GM12873 (cell line): ENCODE measurements around the gene PIGA.

Experiments
- TF ChIP-seq, protein P1 (sequence below): IDR thresholded peaks from 2 replicates; pipeline ENCODE4 v1.5.1; 2012; ENCODE audit warnings: low read depth, mild to moderate bottlenecking, moderate library complexity, low read length, control low read depth; ENCODE audit not compliant: insufficient read depth; ENCODE audit errors: missing control alignments

PIGA gene

DNA sequence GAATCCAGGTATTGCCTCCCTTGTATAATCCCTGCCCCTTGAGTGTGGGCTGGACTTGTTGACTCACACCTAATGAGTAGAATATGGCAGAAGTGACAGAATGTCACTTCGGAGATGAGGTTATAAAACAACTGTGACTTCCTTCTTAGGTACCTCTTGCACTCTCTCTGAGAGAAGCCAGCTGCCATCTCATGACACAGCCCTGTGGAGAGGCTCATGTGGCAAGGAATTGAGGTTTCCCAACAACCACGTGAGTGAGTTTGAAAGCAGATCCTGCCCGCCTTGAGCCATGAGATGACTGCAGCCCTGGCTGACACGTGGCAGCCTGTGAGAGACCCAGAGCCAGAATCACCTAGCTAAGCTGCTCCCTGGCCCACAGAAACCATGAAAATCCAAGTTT lies 33.4 kb downstream of the PIGA start:
- TF ChIP-seq, protein P1, sequence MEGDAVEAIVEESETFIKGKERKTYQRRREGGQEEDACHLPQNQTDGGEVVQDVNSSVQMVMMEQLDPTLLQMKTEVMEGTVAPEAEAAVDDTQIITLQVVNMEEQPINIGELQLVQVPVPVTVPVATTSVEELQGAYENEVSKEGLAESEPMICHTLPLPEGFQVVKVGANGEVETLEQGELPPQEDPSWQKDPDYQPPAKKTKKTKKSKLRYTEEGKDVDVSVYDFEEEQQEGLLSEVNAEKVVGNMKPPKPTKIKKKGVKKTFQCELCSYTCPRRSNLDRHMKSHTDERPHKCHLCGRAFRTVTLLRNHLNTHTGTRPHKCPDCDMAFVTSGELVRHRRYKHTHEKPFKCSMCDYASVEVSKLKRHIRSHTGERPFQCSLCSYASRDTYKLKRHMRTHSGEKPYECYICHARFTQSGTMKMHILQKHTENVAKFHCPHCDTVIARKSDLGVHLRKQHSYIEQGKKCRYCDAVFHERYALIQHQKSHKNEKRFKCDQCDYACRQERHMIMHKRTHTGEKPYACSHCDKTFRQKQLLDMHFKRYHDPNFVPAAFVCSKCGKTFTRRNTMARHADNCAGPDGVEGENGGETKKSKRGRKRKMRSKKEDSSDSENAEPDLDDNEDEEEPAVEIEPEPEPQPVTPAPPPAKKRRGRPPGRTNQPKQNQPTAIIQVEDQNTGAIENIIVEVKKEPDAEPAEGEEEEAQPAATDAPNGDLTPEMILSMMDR = no peak

- TF ChIP-seq, protein P1 = peak; percentile 55
Measured at GRCh38 chrX:15299941-15300851, 35.1 kb downstream of the PIGA start.

DNA sequence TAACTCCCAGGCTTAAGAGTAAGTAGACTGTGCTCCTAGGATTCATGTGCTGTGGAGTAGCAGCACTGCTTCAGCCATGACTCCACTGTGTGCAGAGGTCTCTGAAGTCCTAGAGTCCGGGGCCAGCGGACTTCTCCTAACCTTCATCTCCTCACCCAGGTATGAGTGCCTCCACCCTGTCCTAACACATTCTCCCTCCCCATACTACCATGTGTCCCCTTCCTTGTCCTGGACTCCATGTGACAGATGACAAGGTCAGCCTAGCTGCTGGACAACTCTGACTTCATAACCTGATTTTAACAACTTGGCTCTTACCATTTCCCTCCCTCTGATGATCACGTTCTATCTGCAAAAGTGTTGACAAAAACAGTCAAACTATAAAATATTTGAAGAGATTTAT lies 36.5 kb downstream of the PIGA start:
- TF ChIP-seq, protein P1 = no peak

DNA sequence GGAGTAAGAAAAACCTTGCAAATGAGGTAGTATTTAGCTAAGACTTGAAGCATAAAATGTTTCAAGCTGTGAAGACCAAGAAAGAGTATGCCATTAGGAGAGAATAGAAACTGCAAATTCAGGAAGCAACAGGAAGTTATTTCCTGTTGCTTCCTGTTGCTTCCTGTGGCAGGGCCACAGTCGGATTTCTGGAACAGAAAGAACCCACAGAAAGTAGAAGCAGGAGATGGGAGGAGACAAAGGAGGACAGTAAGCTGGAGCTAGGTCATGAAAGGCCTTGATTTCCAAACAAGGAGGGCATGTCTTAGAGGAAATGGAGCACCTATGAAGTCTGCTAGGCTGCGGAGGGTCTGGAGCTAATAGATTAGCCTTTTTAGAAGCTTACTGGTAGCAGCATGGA lies 37.1 kb downstream of the PIGA start:
- TF ChIP-seq, protein P1 = no peak

GRCh38 chrX:15293451-15293850 lies 41.9 kb downstream of the PIGA start:
- TF ChIP-seq, protein P1 = no peak

DNA sequence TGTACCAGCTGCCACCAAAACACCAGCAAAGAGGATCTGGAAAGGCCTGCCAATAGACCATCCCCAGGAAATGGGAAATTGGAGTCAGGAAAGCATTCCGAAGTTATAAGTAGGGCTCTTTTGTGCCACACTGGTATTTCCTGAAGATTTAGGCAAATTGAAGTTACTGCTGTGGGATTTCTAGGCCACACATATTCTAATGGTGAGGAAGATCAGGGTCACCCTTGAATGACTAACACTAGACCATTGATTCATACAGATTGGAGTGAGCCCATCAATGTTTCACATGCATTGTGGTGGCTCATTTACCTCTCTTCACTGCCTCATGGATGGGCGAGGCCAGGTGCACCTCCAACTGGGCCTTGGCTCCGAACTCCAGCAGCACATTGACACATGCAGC lies 42.5 kb downstream of the PIGA start:
- TF ChIP-seq, protein P1 = no peak

DNA sequence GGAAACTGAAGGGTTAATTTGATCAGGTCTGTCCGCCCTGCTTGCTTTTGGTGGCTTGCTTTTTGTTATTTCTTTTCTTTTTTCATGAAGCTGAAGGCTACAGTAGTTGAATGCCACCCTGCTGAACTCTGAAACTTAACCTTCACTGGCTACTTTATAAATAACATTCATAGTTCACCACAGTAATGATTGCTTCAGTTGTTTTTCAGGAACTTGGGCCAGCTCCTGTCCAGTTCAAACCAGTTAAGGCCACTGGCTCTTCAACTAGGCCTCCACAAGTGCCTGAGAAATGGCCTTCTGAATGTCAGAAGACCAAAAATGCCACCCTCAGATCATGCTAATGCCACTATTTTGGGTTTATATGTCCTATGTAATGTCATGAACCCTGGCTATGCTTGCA lies 57.7 kb downstream of the PIGA start:
- TF ChIP-seq, protein P1 = no peak
